Activated effector memory CD4-positive, alpha-beta T cell treated with anti-CD3 and anti-CD28 coated beads, Interleukin-2, amount 50 U/mL, for 16 hours (primary cell): ENCODE results near the gene SULT1A4.
"Not testable (repeated sequence)": the region's sequence is repeated elsewhere in the genome, so short reads cannot be mapped to it uniquely, and the experiment has no call there.

Source experiments
- DNase-seq: peaks from one replicate; pipeline ENCODE4 v3.0.0-alpha.2; 2020

Gene SULT1A4

GRCh38 chr16:29459706-29460646, at the start of gene SULT1A4:
Gene SULT1A4 (plus strand): TSS chr16:29459913. CDS start chr16:29461386, 1,473 bp downstream.
- DNase-seq, result not testable (repeated sequence)

- DNase-seq, result not testable (repeated sequence)
Observed at GRCh38 chr16:29423587-29423986, 36.1 kb upstream of the SULT1A4 start.

- not testable (repeated sequence) for DNase-seq
Observed at GRCh38 chr16:29425390-29425789, 34.3 kb upstream of the SULT1A4 start.

- not testable (repeated sequence) for DNase-seq
Observed at GRCh38 chr16:29453754-29454153, 6.0 kb upstream of the SULT1A4 start.

GRCh38 chr16:29454269-29454668, 5.4 kb upstream of the SULT1A4 start, which contains the start of the genes BOLA2 and SLX1B:
Gene BOLA2 (minus strand): TSS chr16:29454351. CDS start chr16:29454253, 98 bp downstream.
Gene SLX1B (plus strand): TSS chr16:29454533.
- not testable (repeated sequence) for DNase-seq

GRCh38 chr16:29454828-29455227, 4.9 kb upstream of the SULT1A4 start:
- DNase-seq, result not testable (repeated sequence)

- DNase-seq, result peak; percentile 61
Observed at GRCh38 chr16:29457660-29458059, 2.1 kb upstream of the SULT1A4 start.

GRCh38 chr16:29460647-29461030, 926 bp downstream of the SULT1A4 start:
- DNase-seq, result not testable (repeated sequence)

- DNase-seq, result not testable (repeated sequence)
Observed at GRCh38 chr16:29465985-29466824, 6.5 kb downstream of the SULT1A4 start.

- not testable (repeated sequence) for DNase-seq
Observed at GRCh38 chr16:29466904-29467303, 7.2 kb downstream of the SULT1A4 start.

- not testable (repeated sequence) for DNase-seq
Observed at GRCh38 chr16:29467654-29468366, 8.1 kb downstream of the SULT1A4 start.

- peak; percentile 84 for DNase-seq
Observed at GRCh38 chr16:29469660-29470059, 9.9 kb downstream of the SULT1A4 start.

- not testable (repeated sequence) for DNase-seq
Observed at GRCh38 chr16:29472065-29472464, 12.4 kb downstream of the SULT1A4 start.

- peak; percentile 64 for DNase-seq
Observed at GRCh38 chr16:29482276-29482675, 22.6 kb downstream of the SULT1A4 start.

- DNase-seq, result not testable (repeated sequence)
Observed at GRCh38 chr16:29506308-29506707, 46.6 kb downstream of the SULT1A4 start, which contains the start of gene NPIPB12. Gene NPIPB12 (minus strand): TSS chr16:29506408.
